Transverse colon (tissue), 4 donors: ENCODE data around the gene SURF6.

Experiments
- CTCF ChIP-seq, 5 experiments: fragments of 200-600 bp in 3 of 5; fragments of 450-650 bp in 2 of 5; sonication (generic) in 3 of 5; IDR thresholded peaks; 1 replicate in 2 of 5; 2 replicates in 3 of 5; pipeline ENCODE4 v1.5.1; 2016 to 2017; ENCODE audit warnings: antibody characterized with exemption in 5 of 5, inconsistent platforms in 3 of 5, mild to moderate bottlenecking in 2 of 5, moderate library complexity in 1 of 5
- EP300 ChIP-seq: sonication (generic); formaldehyde crosslinking; IDR thresholded peaks from one replicate; pipeline ENCODE4 v1.6.1; 2017; ENCODE audit warnings: antibody characterized with exemption, low read depth
- POLR2A ChIP-seq: fragments of 450-650 bp; IDR thresholded peaks from one replicate; pipeline ENCODE4 v1.6.1; 2016; ENCODE audit warnings: antibody characterized with exemption, mild to moderate bottlenecking, moderate library complexity
- POLR2AphosphoS5 ChIP-seq, 3 donors: sonication (generic); formaldehyde crosslinking; IDR thresholded peaks; one replicate each; pipeline ENCODE4 v1.6.1; 2016; ENCODE audit warnings: antibody characterized with exemption in 3 of 3

- TF ChIP-seq CTCF (IDR thresholded peaks at IDR 0.05): no peak
- no peak for TF ChIP-seq POLR2A
- TF ChIP-seq POLR2AphosphoS5 (IDR thresholded peaks at IDR 0.05): no peak
- TF ChIP-seq EP300: no peak
These were observed 11.8 kb downstream of the SURF6 start for GRCh38 chr9:133323991-133324703.
